GM21360 (cell line): Measurements from ENCODE around the gene PSMD8.

Source experiments
- ATAC-seq: cut with Tn5 transposase; IDR thresholded peaks from one replicate; pipeline ENCODE4 v1.9.1; 2021; ENCODE audit warnings: mild to moderate bottlenecking, moderate library complexity; ENCODE audit not compliant: unreplicated experiment

Gene PSMD8

GRCh38 chr19:38386971-38387549 lies 12.7 kb downstream of the PSMD8 start:
- no peak for ATAC-seq

GRCh38 chr19:38387550-38388348 lies 13.4 kb downstream of the PSMD8 start, which contains the start of gene GGN:
GGN (minus strand) TSS chr19:38388034; CDS start chr19:38387261, 773 bp downstream.
- ATAC-seq, result peak; percentile 41

GRCh38 chr19:38388349-38389100 lies 14.2 kb downstream of the PSMD8 start, which contains the start of gene SPRED3:
SPRED3 (plus strand) TSS chr19:38388697; CDS start chr19:38390303, 1,606 bp downstream.
- ATAC-seq, result no peak

DNA sequence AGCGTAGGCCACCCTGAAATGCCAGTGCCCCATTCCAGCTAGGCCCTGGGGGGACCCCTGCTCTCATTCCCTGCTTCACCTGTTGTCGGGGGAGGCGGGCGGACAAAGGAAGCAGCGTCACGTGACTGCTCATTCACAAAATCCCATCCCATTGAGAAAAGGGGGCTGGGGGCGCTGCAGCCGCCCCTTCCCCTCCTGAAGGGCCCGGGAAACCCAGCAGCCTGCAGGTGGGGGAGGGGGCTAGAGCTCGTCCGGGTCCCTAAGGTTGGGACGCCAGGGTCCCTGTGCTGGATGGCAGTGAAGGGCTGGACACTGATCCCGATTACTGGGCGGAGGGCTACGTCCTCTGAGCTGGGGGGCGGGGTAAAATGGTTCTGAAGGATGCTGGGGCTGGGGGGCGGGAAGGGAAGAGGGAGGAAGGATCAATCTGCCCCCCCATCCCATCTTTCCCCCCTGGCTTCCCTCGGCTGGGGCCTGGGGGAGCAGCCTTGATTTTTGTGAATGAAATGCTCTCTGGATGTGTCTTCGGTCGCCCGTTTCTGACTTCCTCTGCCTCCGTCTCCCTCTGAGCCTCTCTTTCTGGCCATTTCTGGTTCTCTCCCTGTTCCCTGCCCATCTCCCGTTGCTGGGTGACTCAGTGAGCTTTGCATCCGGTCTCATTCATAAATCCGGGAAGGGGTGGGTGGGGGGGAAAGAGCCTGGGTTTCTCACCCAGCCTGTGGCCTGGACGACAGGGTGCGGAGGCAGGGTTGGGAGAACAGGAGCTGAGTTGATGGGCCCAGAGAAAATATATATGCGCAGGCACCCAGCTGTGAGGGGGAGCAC lies 14.9 kb downstream of the PSMD8 start:
- no peak for ATAC-seq

GRCh38 chr19:38389957-38390924 lies 15.9 kb downstream of the PSMD8 start:
- no peak for ATAC-seq

GRCh38 chr19:38391911-38392464 lies 17.6 kb downstream of the PSMD8 start:
- ATAC-seq, result no peak

DNA sequence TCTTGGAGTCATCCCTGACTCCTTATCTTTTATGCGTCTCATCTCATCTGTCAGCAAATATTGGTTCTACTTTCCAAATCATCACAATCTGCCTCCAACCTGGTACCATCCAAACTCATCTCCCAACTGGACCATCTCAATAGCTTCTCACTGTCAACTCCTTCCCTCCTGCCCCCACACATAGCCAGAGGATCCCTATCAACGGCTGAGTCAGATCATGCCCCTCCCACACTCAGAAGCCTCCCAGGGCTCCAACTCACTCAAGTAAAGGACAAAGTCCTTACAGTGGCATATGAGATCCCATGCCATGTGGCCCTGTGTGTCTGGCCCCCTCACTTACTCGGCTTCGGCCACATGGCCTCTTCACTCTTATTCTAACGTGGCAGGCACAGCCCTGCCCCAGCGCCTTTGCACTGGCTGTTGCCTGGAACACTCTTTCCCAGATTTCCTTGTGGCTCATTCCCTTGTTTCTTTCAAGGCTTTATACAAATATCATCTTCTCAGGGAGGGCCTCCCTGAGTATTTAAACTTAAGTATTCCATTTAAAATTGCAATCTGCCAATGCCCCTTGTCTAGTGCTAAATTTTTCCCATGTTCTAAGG lies 18.4 kb downstream of the PSMD8 start:
- no peak for ATAC-seq

DNA sequence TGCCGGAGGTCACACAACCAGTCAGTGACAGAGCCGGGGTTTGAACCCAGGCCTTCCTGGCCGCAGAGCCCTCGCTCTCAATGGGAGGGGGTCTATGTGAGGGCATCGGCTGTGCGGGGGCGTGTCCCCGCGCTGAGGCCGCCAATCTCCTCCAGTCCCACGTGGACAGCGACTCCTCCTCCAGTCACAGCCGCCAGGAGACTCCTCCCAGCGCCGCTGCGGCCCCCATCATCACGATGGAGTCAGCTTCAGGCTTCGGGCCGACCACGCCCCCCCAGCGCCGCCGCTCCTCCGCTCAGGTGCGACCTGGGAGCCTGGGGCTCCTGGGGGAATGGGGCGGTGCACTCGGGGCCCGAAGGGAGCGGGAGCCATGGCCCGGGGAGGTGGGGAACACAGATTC lies 20.1 kb downstream of the PSMD8 start:
- no peak for ATAC-seq

DNA sequence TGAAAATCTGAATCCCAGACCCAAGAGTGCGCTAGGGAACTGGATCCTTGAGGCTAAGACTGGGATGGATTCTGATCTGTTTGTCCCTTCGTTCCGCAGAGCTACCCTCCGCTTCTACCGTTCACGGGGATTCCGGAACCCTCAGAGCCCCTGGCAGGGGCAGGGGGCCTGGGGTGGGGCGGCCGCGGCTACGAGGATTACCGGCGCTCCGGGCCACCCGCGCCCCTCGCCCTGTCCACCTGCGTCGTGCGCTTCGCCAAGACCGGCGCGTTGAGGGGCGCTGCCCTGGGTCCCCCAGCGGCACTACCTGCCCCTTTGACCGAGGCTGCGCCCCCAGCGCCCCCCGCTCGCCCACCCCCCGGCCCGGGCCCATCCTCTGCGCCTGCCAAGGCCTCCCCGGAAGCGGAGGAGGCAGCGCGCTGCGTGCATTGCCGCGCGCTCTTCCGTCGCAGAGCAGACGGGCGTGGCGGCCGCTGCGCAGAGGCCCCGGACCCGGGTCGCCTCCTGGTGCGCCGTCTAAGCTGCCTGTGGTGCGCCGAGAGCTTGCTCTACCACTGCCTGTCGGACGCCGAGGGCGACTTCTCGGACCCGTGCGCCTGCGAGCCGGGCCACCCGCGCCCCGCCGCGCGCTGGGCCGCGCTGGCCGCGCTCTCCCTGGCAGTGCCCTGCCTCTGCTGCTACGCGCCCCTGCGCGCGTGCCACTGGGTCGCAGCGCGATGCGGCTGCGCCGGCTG lies 21.2 kb downstream of the PSMD8 start:
- ATAC-seq, result no peak

DNA sequence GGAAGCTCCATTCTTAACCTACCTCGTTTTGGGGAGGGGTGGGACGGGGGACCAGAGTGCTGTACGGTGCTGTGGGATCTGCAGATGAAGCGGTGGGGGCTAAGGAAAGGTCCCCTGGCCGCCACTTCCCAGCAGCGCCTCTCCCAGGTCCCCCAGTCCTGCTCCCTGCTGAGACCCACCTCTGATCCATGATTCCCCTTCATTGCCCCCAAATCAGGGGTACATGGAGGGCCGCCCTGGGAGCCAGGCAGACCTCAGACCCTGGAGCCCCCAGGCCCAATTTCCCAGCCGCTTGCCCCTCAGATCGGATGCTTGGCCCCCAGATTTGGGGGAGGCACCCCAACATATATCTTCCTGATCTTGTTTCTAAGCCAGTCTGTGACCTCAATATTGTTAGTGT lies 24.7 kb downstream of the PSMD8 start:
- no peak for ATAC-seq

GRCh38 chr19:38399537-38399936 lies 25.2 kb downstream of the PSMD8 start:
- ATAC-seq, result no peak

DNA sequence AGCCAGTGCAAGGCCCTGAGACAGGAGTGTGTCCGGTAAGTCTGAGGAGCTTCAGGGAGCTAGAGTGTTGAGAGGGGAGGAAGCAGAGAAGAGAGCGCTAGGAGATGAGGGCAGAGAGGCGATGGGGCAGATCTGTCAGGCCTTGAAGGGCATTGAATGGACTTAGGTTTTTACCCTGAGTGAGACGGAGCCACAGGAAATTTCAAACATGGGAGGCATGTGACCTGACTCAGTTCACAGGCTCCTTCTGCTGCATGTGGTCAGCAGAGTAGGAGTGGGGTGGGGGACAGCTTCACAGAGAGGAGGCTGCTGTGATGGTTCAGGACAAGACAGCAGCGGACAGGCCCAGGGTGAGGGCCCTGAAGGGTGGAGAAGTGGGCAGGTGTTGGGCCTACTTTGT lies 26.0 kb downstream of the PSMD8 start:
- no peak for ATAC-seq

DNA sequence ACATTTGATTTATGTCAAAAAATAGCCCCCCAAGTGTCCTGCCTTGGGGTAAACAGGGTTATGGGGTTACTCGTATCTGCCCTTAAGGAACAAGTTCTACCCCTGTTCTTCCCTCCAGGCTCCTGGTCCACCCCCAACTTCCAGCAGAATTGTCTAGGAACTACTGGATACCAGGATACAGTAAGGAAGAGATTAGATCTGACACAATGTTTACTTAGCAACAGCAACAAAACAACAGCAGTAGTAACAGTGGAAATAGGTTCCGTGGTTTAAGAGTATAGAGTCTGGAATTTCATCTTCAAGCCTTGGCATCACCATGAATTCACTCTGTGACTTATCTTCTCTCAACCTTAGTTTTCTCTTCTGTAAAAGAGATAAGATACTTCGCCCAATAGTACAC lies 26.8 kb downstream of the PSMD8 start:
- ATAC-seq, result no peak

GRCh38 chr19:38402623-38402966 lies 28.2 kb downstream of the PSMD8 start:
- no peak for ATAC-seq

DNA sequence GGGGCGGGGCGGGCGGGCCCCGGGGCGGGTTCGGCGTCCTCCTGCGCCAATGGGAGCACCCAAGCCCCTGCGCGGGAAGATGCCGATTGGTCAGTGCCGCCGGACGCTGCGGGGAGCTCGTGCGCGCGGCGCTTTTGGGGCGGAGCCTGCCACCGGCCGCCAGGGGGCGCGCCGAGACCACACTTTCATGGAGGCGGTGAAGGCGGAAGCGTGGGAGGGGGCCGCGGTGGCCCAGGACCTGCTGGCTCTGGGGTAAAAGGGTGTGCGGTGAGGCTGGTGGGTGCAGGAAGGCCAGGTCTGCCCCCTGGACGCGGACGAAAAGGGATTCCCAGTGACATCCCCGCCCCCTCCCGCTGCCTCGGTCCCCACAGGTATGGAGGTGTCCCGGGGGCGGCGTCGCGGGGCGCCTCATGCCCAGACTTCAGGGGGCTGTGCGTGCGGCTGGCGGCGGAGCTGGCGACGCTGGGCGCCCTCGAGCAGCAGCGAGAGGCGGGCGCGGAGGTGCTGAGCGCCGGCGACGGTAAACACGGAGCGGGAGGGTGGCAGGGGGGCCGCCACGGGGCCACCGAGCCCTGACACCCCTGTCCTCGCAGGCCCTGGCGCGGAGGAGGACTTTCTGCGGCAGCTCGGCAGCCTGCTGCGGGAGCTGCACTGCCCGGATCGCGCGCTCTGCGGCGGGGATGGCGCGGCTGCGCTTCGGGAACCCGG lies 28.8 kb downstream of the PSMD8 start, which contains the start of gene FAM98C:
Gene FAM98C, plus strand, starts transcription at position 127 of the 708 bp plus-strand sequence. Its CDS starts 61 bp downstream, at position 188.
- ATAC-seq, result peak; percentile 82

DNA sequence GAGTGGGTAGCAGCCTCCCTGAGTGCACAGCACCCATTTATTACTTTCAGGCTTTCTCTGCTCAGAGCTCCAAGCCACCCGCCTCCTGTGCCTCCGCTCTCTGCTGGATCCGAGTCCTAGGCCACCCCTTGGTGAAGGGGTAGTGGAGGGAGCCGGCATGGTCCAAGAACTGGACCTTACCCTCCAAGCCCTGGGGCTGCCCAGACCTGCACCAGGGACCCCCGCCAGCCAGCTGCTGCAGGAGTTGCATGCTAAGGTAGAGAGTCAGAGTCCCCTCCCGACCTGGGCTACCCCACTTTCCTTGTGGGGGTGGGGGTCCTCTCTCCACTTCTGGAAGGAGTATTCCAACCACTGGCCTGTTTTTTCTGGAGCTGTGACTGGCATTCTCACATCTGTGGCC lies 30.5 kb downstream of the PSMD8 start:
- no peak for ATAC-seq

DNA sequence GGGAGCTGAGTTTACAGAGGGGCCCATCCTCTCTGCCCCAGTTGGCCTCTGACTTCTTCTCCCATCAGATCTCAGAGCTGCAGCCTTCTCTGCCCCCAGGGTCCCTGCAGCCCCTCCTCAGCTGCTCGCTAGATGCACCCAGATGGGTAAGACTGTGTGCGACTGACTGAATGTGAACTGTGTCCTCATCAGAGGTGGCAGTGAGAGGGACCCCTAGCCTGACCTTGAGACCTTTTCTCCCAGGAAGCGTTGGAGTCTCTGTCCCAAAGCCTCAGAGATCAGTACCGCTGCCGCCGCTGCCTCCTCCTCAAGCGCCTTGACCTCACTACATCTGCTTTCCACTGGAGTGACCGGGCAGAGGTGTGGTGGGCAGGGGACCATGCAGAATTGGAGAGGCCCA lies 30.9 kb downstream of the PSMD8 start:
- ATAC-seq, result no peak
